HG03521 (cell line): ENCODE measurements around the gene PLEKHG1.

Experiments used
- ATAC-seq: cut with Tn5 transposase; IDR thresholded peaks from one replicate; pipeline ENCODE4 v1.9.1; 2021; ENCODE audit warnings: mild to moderate bottlenecking, moderate library complexity; ENCODE audit not compliant: unreplicated experiment

Gene PLEKHG1

GRCh38 chr6:150599199-150600009, at the start of gene PLEKHG1:
Gene PLEKHG1, plus strand, starts transcription at chr6:150599885. Its CDS starts 133,797 bp downstream, at chr6:150733682.
- ATAC-seq: peak; percentile 78

DNA sequence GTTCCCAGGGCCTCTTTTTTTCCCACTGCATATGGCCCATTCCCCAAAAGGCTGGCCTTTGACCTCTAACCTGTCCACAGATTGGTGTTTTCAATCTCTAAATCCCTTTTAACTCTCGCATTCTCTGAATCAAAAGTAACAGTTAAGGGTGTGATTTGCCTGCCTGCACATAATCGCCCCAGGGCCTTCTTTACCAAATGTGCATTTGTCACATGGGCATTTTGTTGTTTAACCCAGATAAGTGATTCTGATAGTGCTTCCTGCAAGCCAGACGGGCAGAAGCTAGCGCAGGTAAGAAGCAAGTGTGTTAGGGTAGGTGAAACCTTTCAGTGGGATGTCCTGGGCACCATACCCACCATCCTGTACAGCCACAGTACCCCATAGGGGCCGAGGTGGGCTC, 49.4 kb upstream of the PLEKHG1 start:
- ATAC-seq: no peak

DNA sequence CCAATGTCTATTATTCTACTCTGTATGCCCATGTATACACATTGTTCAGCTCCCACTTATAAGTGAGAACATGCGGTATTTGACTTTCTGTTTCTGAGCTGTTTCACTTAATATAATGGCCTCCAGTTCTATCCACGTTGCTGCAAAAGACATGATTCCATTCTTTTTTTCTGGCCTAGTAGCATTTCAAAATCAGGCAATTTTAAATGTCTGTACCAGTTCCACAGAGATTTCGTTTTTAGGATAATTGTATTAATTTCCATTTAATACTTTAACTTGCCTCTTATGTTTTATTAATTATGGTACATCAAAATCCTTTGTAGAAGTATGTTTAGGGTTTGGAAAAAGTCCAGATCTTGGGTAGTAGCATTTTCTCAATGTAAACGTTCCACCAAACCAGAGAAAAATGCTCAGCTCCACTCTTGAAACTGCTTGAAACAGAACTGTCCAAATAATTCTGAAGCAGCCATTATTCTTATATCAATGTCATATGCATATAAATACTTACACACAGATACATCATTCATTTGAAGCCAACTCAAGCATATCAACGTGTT, 42.6 kb upstream of the PLEKHG1 start:
- ATAC-seq: no peak

GRCh38 chr6:150560004-150560883, 39.4 kb upstream of the PLEKHG1 start:
- ATAC-seq: no peak

GRCh38 chr6:150560884-150561219, 38.8 kb upstream of the PLEKHG1 start:
- ATAC-seq: no peak

DNA sequence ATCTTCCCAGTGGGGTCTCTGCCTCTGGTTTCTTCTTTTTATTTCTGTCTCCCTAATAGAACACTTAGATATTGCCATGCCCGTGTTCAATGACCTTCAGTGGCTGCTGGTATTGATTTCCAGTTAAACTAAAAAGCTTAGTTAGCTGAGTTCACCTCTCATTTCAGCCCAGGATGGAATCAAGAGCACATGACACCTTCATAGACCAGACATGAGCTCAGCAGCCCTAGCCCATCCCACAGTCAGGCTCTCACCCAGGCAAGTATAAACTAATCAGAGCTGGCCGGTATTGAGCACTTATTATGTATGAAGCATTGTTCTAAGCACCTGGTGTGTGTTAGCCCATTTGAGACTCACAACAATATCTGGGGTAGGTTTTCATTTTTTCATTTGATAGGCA, 33.7 kb upstream of the PLEKHG1 start:
- no peak for ATAC-seq

DNA sequence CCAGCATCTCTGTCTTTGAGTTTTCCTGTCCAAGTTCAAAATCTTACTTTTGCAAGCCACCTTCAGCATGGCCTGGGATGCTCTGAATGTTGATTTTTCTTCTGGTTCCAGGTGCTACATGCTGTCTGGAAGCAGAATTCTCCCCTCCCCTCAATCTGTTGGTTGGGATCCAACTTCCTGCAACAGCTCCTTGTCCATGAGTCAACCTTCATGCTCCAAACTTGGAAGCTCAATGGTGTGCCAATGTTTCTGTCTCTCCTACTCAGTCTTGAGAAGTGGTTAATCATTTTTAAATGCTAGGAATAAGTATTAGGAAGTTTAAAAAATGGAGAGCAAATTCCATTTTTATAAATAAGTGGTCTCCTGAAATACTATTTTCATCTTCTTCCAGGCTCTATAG, 33.2 kb upstream of the PLEKHG1 start:
- no peak for ATAC-seq

DNA sequence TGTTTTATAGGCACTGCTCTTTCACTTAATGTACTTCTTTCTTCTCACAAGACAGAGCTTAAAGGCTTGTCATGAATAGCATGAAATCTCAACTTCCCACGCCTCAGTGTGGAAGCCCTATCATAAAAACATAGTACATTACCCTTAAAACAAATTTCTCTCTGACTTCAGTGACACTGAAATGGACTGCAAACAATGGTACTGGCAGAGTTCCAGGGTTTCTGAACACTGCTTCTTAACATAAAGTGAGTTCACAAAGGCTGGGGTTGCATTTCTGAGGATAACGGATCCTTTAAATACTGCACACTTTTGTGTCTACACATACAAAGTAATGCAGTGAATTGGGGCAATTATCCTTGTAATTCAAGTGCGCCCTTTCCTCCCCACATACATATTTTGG, 32.3 kb upstream of the PLEKHG1 start:
- ATAC-seq: no peak

- ATAC-seq: no peak
Observed at GRCh38 chr6:150567823-150568383, 31.8 kb upstream of the PLEKHG1 start.

- ATAC-seq: no peak
Observed at GRCh38 chr6:150568560-150568959, 31.1 kb upstream of the PLEKHG1 start.

DNA sequence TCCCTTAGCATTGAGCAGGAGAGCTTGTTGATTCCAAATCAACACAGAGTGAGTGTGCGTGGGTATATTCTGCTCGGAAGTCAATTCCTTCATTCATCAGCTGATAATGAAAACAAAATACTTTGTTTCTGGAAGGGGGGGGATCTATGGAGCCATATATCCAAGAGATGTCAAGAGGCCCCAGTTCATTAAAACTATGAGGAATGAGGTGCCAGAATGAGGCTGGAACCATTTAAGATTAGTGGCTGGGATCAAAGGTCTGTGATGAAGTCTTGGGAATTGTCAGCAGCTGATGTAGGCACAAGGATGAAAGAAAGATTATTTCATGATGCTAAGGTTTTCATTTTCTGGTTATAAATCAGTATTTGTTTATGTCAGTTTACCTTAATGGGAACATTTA, 30.5 kb upstream of the PLEKHG1 start:
- ATAC-seq: no peak

DNA sequence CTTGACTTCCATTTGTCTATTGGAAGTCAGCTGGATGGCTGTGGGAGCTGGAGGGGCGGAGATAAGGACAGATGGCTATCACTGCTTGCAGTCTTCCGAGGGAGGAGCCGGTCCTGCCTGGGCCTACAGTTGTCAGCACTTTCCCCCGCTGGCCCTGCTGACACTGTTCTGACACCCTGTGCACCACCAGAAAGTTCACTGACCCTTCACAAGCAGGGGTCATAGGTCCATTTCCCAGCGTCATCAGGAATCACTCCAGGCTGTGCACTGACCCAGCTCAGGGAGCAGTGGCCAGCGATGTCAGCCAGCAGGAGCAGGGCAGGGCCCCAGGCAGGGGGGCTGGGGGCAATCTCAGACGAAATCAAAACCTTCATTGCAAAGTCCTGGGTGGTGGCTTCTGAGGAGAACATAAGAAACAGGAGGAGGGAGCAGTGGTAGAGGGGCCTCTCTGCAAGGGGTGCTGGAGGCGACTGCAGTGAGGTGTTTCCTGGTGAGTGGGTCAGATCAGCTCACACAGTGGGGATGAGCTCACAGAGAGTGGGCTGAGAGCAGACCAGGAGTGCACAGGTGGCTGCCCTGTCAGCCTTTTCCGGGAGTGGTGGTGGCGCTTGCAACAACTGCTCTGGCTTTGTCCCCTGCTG, 26.5 kb upstream of the PLEKHG1 start:
- no peak for ATAC-seq

GRCh38 chr6:150575836-150576235, 23.8 kb upstream of the PLEKHG1 start:
- ATAC-seq: no peak

GRCh38 chr6:150576651-150577226, 22.9 kb upstream of the PLEKHG1 start:
- no peak for ATAC-seq

DNA sequence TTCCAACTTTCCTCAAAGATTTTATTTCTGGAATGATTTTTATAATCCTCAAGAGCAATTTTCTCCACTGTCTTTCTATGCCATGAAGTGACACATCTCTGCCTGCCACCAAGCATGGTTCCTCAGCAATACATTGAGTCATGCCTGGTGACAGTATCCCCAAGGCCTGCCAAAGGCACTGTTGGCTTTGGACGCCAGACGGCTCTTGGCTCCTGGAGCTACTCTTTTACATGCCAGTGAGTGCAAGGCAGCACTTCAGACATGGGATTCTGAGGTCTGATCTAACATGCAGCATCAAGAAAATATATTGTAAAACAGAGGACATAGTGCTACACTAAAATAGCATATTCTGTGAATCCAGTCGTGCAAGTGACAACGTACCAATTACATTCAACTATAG, 20.1 kb upstream of the PLEKHG1 start:
- ATAC-seq: no peak

- ATAC-seq: no peak
Observed at GRCh38 chr6:150580489-150580888, 19.2 kb upstream of the PLEKHG1 start.

DNA sequence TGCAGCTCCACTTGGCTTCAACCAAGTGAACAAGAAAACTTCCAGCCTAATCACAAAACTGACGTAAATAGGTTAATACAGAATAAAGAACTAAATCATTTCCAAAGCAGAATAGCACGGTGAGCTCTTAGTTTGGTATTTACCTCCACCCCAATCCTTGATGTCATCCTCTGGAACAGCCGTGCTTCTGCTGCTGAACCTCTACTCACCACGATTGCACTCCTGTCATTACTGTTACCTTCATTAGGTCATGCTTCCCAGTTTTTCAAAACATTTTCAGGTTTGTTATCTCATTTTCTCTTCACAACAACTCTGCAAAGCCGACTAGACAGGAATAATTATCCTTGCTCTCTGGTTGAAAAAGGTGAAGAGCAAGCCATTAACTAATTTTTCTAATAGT, 15.6 kb upstream of the PLEKHG1 start:
- no peak for ATAC-seq

GRCh38 chr6:150584596-150584995, 15.1 kb upstream of the PLEKHG1 start:
- no peak for ATAC-seq

DNA sequence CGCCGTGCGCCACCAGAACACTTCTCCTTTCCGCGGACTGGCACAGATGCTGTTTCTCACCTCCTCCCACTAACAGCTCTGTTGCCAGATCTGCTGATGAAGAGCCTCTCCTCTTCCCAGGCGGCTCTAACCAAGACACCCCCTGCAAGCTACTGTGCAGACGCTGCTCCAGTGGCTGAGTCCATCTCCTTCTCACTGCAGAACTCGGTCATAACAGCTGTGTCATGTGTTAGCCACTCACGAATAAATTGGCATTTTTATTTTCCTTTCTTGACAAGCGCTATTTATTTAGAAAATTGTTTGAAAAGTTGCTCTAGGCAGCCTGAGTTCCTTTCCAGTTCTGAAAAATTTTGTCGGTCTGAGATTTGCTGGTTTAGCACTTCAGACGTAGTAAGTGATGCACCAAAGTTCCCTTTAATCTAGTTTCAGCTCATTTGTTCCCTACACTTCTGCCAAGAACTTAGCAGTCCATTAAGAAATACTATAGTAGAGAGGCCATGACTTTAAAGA, 12.8 kb upstream of the PLEKHG1 start:
- no peak for ATAC-seq

DNA sequence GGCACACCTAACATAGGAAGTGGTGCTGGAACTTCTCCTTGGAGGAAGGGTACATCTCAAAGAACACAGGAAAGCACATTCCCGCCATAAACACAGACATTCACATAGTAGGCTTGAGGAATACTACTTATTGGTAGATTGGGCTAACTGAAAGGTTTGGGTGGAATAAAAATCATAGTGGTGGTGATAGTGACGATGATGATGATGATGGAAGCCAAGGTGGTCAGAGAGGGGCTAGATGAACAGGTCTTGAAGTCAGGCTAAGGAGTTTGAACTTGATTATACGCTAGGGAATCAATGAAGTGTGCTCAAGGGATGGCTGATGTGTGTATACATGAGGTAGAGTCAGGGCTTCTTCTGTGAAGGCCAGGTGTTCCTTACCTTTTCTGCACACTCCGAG, 12.0 kb upstream of the PLEKHG1 start:
- no peak for ATAC-seq
